Measurements from ENCODE around the gene PARP12.

PARP12 gene

GRCh38 chr7:139990571-139991268, 72.0 kb downstream of the PARP12 start:
- TF ChIP-seq CTCF (IDR thresholded peaks at IDR 0.05; ENCODE audit: unreplicated experiment in 3 of 3), result no peak
- no peak overlapping the region for H3K4me3 Mint-ChIP-seq
- peak overlapping the region; percentile 27 to 84 (median 65) for H3K27ac Mint-ChIP-seq
- H3K27me3 Mint-ChIP-seq (ENCODE audit: low read depth), result peaks cover 3% of the 10 kb centered on the region
- H3K36me3 Mint-ChIP-seq (ENCODE audit: low read depth), result no peaks in the 10 kb centered on the region
- H3K4me1 Mint-ChIP-seq, result peaks cover 36% of the 10 kb centered on the region
- no peaks in the 10 kb centered on the region for H3K9me3 Mint-ChIP-seq

GRCh38 chr7:139990142-139990535, 72.6 kb downstream of the PARP12 start:
- TF ChIP-seq CTCF (IDR thresholded peaks at IDR 0.05; ENCODE audit: unreplicated experiment in 3 of 3), result no peak
- Mint-ChIP-seq H3K27me3 (ENCODE audit: low read depth) (peaks cover 3% of the 10 kb centered on the region), H3K27ac (peak overlapping the region in 2 of 3 experiments; percentile 16 to 42), H3K9me3 (no peaks in the 10 kb centered on the region), H3K36me3 (ENCODE audit: low read depth) (no peaks in the 10 kb centered on the region), H3K4me1 (peaks cover 30% of the 10 kb centered on the region), H3K4me3 (no peak overlapping the region)

- peaks cover 24% of the 10 kb centered on the region for H3K4me1 Mint-ChIP-seq
Observed at GRCh38 chr7:139989366-139990141, 73.2 kb downstream of the PARP12 start.

GRCh38 chr7:139987691-139988516, 74.8 kb downstream of the PARP12 start:
- peak overlapping the region in 2 of 3 experiments; percentile 9 to 10 for H3K27ac Mint-ChIP-seq
- TF ChIP-seq CTCF (IDR thresholded peaks at IDR 0.05; ENCODE audit: unreplicated experiment in 3 of 3), result peak in 1 of 3 experiments; percentile 20
- H3K9me3 Mint-ChIP-seq, result no peaks in the 10 kb centered on the region
- H3K36me3 Mint-ChIP-seq (ENCODE audit: low read depth), result no peaks in the 10 kb centered on the region
- no peaks in the 10 kb centered on the region for H3K27me3 Mint-ChIP-seq (ENCODE audit: low read depth)
- peaks cover 20% of the 10 kb centered on the region for H3K4me1 Mint-ChIP-seq
- no peak overlapping the region for H3K4me3 Mint-ChIP-seq

More at GRCh38 chr7:139989366-139990141, 73.2 kb downstream of the PARP12 start:
- Mint-ChIP-seq H3K4me3 (no peak overlapping the region), H3K27ac (peak overlapping the region; percentile 42 to 59 (median 51)), H3K9me3 (no peaks in the 10 kb centered on the region), H3K36me3 (ENCODE audit: low read depth) (no peaks in the 10 kb centered on the region), H3K27me3 (ENCODE audit: low read depth) (peaks cover 3% of the 10 kb centered on the region)
- TF ChIP-seq CTCF (IDR thresholded peaks at IDR 0.05; ENCODE audit: unreplicated experiment in 3 of 3), result no peak

GRCh38 chr7:139985811-139986210, 76.9 kb downstream of the PARP12 start:
- no peak for TF ChIP-seq CTCF (IDR thresholded peaks at IDR 0.05; ENCODE audit: unreplicated experiment in 3 of 3)
- Mint-ChIP-seq H3K27me3 (ENCODE audit: low read depth) (no peaks in the 10 kb centered on the region), H3K9me3 (no peaks in the 10 kb centered on the region), H3K27ac (no peak overlapping the region), H3K4me3 (no peak overlapping the region), H3K36me3 (ENCODE audit: low read depth) (no peaks in the 10 kb centered on the region), H3K4me1 (peaks cover 7% of the 10 kb centered on the region)
